K562 (cell line): ENCODE data around the gene EGFR. TPM values are rescaled to one million over a fixed set of nuclear protein-coding genes. Genes with fewer than 3 reads are reported as not detected.

Experiments
- ATAC-seq: fragments of 200-7000 bp; cut with Tn5 transposase; 3 replicates; pipeline ENCODE4 v1.9.1; 2020; ENCODE audit warnings: moderate library complexity
- BruUV-seq: library from RNA; stranded (reverse); fragments of 400-500 nt; replicated peaks from 2 replicates; lab custom pipeline; 2021; lab: Mats Ljungman, UMichigan
- CTCF ChIA-PET: fragments of 300-600 bp; formaldehyde crosslinking; extraction: SDS; loops from one replicate; lab custom pipeline; 2021; ENCODE audit warnings: low intra/inter-chr PET ratio; lab: Yijun Ruan, JAX
- POLR2A ChIA-PET: fragments of 300-600, 350-650 bp; sonication (Branson Sonifier 250); formaldehyde crosslinking; extraction: SDS; loops from one replicate; lab custom pipeline; 2021; ENCODE audit warnings: antibody characterized with exemption, inconsistent platforms; lab: Yijun Ruan, JAX
- DNase-seq, 4 experiments: peaks; one replicate each; pipeline versions ENCODE4 v3.0.0 to v3.0.0-alpha.2; 2011 to 2018; ENCODE audit warnings: low spot score in 3 of 4, mixed read lengths in 3 of 4; ENCODE audit errors: extremely low read depth in 1 of 4
- FAIRE-seq: peaks from 2 replicates; lab custom pipeline; 2011; peaks lifted over from hg19 to GRCh38; lab: Jason Lieb, UNC
- H2AFZ ChIP-seq: 2 replicates; pipeline ENCODE4 v1.6.0; 2011; ENCODE audit warnings: low read depth, low read length, control low read depth, inconsistent platforms
- H3K27ac ChIP-seq: fragments of 200-600 bp; 3 replicates; pipeline ENCODE4 v1.8.0; 2011; ENCODE audit warnings: low read depth, mild to moderate bottlenecking, control low read depth, inconsistent platforms, low read length, moderate library complexity, mixed read lengths; ENCODE audit errors: extremely low read depth
- H3K27me3 ChIP-seq, 2 experiments: fragments of 300-600 bp in 1 of 2; 2 replicates in 1 of 2; 3 replicates in 1 of 2; pipeline versions ENCODE4 v1.6.0 to v1.8.0; 2011; ENCODE audit warnings: inconsistent platforms in 2 of 2, low read length in 2 of 2, mild to moderate bottlenecking in 1 of 2, mixed read lengths in 1 of 2, moderate library complexity in 1 of 2; ENCODE audit not compliant: control insufficient read depth in 2 of 2, insufficient read depth in 2 of 2
- H3K36me3 ChIP-seq: fragments of 300-600 bp; 3 replicates; pipeline ENCODE4 v1.8.0; 2011; ENCODE audit warnings: mild to moderate bottlenecking, low read length, inconsistent platforms; ENCODE audit not compliant: control insufficient read depth, insufficient read depth
- H3K4me1 ChIP-seq, 2 experiments: fragments of 200-600 bp in 1 of 2; replicated peaks in 1 of 2; 2 replicates in 1 of 2; 3 replicates in 1 of 2; pipeline versions ENCODE4 v1.5.1 to v1.8.0; 2011; ENCODE audit warnings: inconsistent platforms in 2 of 2, low read length in 2 of 2, mild to moderate bottlenecking in 1 of 2, mixed read lengths in 1 of 2, moderate library complexity in 1 of 2; ENCODE audit not compliant: control insufficient read depth in 2 of 2, insufficient read depth in 2 of 2
- H3K4me2 ChIP-seq: 2 replicates; pipeline ENCODE4 v1.6.1; 2011; ENCODE audit warnings: low read length, control low read depth, inconsistent platforms, mixed read lengths; ENCODE audit not compliant: insufficient read depth
- H3K4me3 ChIP-seq: fragments of 200-600 bp; sonication (generic), shearing (Covaris generic); 2 replicates; pipeline ENCODE4 v1.5.1; 2016; ENCODE audit warnings: control low read depth, inconsistent platforms
- H3K79me2 ChIP-seq: fragments of 200-600 bp; 3 replicates; pipeline ENCODE4 v1.8.0; 2011; ENCODE audit warnings: low read length, inconsistent platforms; ENCODE audit not compliant: control insufficient read depth, insufficient read depth
- H3K9ac ChIP-seq, 2 experiments: 2 replicates each; pipeline versions ENCODE4 v1.6.0 to v1.6.1; 2011; ENCODE audit warnings: low read depth in 2 of 2, low read length in 2 of 2, control low read depth in 1 of 2, inconsistent platforms in 1 of 2, mild to moderate bottlenecking in 1 of 2, mixed read lengths in 1 of 2; ENCODE audit not compliant: insufficient read depth in 1 of 2
- H3K9me1 ChIP-seq: one replicate; pipeline ENCODE4 v1.6.0; 2011; ENCODE audit warnings: inconsistent platforms, mild to moderate bottlenecking, low read length, moderate library complexity; ENCODE audit not compliant: control insufficient read depth, insufficient read depth
- H3K9me3 ChIP-seq: replicated peaks from 2 replicates; pipeline ENCODE4 v1.5.1; 2011; ENCODE audit warnings: low read depth, low read length, inconsistent platforms; ENCODE audit not compliant: control insufficient read depth, insufficient read depth
- H4K20me1 ChIP-seq: replicated peaks from 2 replicates; pipeline ENCODE4 v1.6.1; 2011; ENCODE audit warnings: low read length, inconsistent platforms, mixed read lengths; ENCODE audit not compliant: control insufficient read depth, insufficient read depth
- CBX2 ChIP-seq: fragments of 200-600 bp; sonication (generic); IDR thresholded peaks from one replicate; pipeline ENCODE4 v1.6.1; 2012; ENCODE audit warnings: mild to moderate bottlenecking, low read length, inconsistent platforms; ENCODE audit not compliant: insufficient read depth, poor library complexity, severe bottlenecking
- NBN ChIP-seq: fragments of 450-650 bp; IDR thresholded peaks from 2 replicates; pipeline ENCODE4 v1.6.1; 2016; ENCODE audit warnings: low read depth, mild to moderate bottlenecking
- PTBP1 ChIP-seq: fragments of 200-400 bp; formaldehyde crosslinking; IDR thresholded peaks from 2 replicates; pipeline ENCODE4 v1.6.1; 2017; ENCODE audit warnings: low read depth, low read length
- SAFB2 ChIP-seq: fragments of 200-400 bp; formaldehyde crosslinking; IDR thresholded peaks from 2 replicates; pipeline ENCODE4 v1.6.1; 2018; ENCODE audit warnings: borderline replicate concordance, low read length, low read depth, moderate library complexity; ENCODE audit not compliant: severe bottlenecking
- SUPT5H ChIP-seq: fragments of 450-650 bp; IDR thresholded peaks from 2 replicates; pipeline ENCODE4 v1.6.1; 2016
- TAF7 ChIP-seq: fragments of 450-650 bp; IDR thresholded peaks from 2 replicates; pipeline ENCODE4 v1.6.1; 2016; ENCODE audit warnings: missing genetic modification characterization, missing compliant biosample characterization
- ZNF316 ChIP-seq: fragments of 450-650 bp; IDR thresholded peaks from 2 replicates; pipeline ENCODE4 v1.6.1; 2016
- ZNF77 ChIP-seq: fragments of 250-450 bp; sonication (Bioruptor Pico); IDR thresholded peaks from 2 replicates; pipeline ENCODE4 v1.5.0; 2020
- WGBS: fragments of 100-300 bp; shearing (Covaris generic); methylation state at CpG from one replicate; pipeline ENCODE4 v1.1.6; 2016; ENCODE audit warnings: low coverage, mixed read lengths; ENCODE audit not compliant: insufficient coverage; ENCODE audit errors: missing lambda C conversion rate; 5-methylcytosine and 5-hydroxymethylcytosine counted together
- in situ Hi-C: fragments of 300-500 bp; cut with MboI; formaldehyde crosslinking; loops from 4 replicates; pipeline ENCODE4 v1.15.0; 2018; ENCODE audit warnings: inconsistent platforms, mixed read lengths
- intact Hi-C: fragments of 100-400 bp; cut with micrococcal nuclease; formaldehyde crosslinking; loops from 2 replicates; pipeline ENCODE4 v1.14.2; 2022
- polyA plus RNA-seq, 8 experiments: library from polyadenylated mRNA; depleted of rRNA in 4 of 8; stranded (reverse) in 5 of 8; unstranded in 3 of 8; fragments of >200 nt; fragmentation: Nextera tagmentation in 2 of 8; fragmentation: Illumina TruSeq in 1 of 8; extraction: Ambion mirVana in 2 of 8; extraction: Trizol in 1 of 8; gene quantifications; 2 replicates each; pipeline versions ENCODE4 v1.2.1 to v1.2.3, GENCODE V29; 2011 to 2014; ENCODE audit warnings: inconsistent platforms in 1 of 8, missing spikeins in 1 of 8
- total RNA-seq, 7 experiments: library from RNA; depleted of rRNA in 6 of 7; stranded (reverse); fragments of >200 nt in 6 of 7; fragmentation: Illumina TruSeq in 2 of 7; extraction: Trizol in 2 of 7; gene quantifications; 2 replicates each; pipeline versions ENCODE4 v1.2.1 to v1.2.3, GENCODE V29; 2011 to 2021; ENCODE audit warnings: low replicate concordance in 1 of 7
- TF ChIP-seq, protein P1 (sequence below): fragments of 450-650 bp; IDR thresholded peaks from 2 replicates; pipeline ENCODE4 v1.6.1; 2016; ENCODE audit warnings: borderline replicate concordance
- TF ChIP-seq, protein P2 (sequence below): fragments of 250-450 bp; sonication (Bioruptor Pico); IDR thresholded peaks from 2 replicates; pipeline ENCODE4 v1.5.1; 2021; ENCODE audit warnings: mild to moderate bottlenecking
- TF ChIP-seq, protein P3 (sequence below): fragments of 250-450 bp; sonication (Bioruptor Pico); IDR thresholded peaks from 2 replicates; pipeline ENCODE4 v1.5.0; 2021; ENCODE audit warnings: mild to moderate bottlenecking, borderline replicate concordance
- TF ChIP-seq, protein P4 (sequence below): IDR thresholded peaks from 3 replicates; pipeline ENCODE4 v1.6.1; 2011; ENCODE audit warnings: borderline replicate concordance, mild to moderate bottlenecking, moderate library complexity; ENCODE audit not compliant: insufficient read length; ENCODE audit errors: extremely low read depth

The EGFR gene
- total and polyA plus RNA-seq, 9 of the 15 experiments (the other 6 are each of a cell fraction or from before 2014, with no cell fraction given): 0.13 TPM; not detected in 8

DNA sequence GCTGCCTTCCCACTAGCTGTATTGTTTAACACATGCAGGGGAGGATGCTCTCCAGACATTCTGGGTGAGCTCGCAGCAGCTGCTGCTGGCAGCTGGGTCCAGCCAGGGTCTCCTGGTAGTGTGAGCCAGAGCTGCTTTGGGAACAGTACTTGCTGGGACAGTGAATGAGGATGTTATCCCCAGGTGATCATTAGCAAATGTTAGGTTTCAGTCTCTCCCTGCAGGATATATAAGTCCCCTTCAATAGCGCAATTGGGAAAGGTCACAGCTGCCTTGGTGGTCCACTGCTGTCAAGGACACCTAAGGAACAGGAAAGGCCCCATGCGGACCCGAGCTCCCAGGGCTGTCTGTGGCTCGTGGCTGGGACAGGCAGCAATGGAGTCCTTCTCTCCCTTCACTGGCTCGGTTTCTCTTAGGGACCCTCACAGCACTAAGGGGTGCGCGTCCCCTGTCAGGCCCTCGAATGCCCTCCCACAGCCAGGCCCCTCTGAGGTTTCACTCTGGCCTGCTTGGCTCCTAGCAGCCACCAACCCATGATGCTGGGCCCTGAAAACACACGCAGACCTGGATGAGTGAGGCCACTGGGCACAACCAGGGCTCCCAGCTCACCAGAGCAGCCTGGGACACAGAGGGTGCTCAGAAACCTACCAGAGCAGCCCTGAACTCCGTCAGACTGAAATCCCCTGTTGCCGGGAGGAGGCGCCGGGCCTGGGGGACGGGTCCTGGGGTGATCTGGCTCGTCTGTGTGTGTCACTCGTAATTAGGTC lies 173.3 kb downstream of the EGFR start:
- Histone ChIP-seq H3K36me3 (no peaks in the 10 kb centered on the region), H3K9ac (no peak overlapping the region; a peak in 1 of 4 replicates), H3K79me2 (no peaks in the 10 kb centered on the region), H3K4me3 (no peak overlapping the region), H3K27ac (no peak overlapping the region), H3K9me1 (no peaks in the 10 kb centered on the region), H3K4me1 (peaks cover 0 to 5% of the 10 kb centered on the region in 2 experiments; a peak in 3 of 5 replicates), H3K9me3 (no peaks in the 10 kb centered on the region), H3K27me3 (peaks cover 11 to 35% of the 10 kb centered on the region in 2 experiments; a peak in 4 of 5 replicates), H4K20me1 (no peaks in the 10 kb centered on the region), H2AFZ (no peak overlapping the region), H3K4me2 (no peak overlapping the region)
- DNase-seq (no peak), ATAC-seq (no peak), FAIRE-seq (no peak)
- TF ChIP-seq NBN (no peak), SUPT5H (no peak), ZNF77 (CRISPR knock-in tag) (no peak), SAFB2 (no peak), PTBP1 (no peak), TAF7 (tag) (no peak), ZNF316 (no peak), CBX2 (no peak)
- TF ChIP-seq, protein P1, sequence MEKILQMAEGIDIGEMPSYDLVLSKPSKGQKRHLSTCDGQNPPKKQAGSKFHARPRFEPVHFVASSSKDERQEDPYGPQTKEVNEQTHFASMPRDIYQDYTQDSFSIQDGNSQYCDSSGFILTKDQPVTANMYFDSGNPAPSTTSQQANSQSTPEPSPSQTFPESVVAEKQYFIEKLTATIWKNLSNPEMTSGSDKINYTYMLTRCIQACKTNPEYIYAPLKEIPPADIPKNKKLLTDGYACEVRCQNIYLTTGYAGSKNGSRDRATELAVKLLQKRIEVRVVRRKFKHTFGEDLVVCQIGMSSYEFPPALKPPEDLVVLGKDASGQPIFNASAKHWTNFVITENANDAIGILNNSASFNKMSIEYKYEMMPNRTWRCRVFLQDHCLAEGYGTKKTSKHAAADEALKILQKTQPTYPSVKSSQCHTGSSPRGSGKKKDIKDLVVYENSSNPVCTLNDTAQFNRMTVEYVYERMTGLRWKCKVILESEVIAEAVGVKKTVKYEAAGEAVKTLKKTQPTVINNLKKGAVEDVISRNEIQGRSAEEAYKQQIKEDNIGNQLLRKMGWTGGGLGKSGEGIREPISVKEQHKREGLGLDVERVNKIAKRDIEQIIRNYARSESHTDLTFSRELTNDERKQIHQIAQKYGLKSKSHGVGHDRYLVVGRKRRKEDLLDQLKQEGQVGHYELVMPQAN: no peak
- TF ChIP-seq, protein P2, sequence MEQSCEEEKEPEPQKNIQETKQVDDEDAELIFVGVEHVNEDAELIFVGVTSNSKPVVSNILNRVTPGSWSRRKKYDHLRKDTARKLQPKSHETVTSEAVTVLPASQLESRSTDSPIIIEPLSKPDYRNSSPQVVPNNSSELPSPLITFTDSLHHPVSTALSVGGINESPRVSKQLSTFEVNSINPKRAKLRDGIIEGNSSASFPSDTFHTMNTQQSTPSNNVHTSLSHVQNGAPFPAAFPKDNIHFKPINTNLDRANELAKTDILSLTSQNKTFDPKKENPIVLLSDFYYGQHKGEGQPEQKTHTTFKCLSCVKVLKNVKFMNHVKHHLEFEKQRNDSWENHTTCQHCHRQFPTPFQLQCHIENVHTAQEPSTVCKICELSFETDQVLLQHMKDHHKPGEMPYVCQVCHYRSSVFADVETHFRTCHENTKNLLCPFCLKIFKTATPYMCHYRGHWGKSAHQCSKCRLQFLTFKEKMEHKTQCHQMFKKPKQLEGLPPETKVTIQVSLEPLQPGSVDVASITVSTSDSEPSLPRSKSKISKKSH (CRISPR knock-in tag): no peak
- TF ChIP-seq, protein P3, sequence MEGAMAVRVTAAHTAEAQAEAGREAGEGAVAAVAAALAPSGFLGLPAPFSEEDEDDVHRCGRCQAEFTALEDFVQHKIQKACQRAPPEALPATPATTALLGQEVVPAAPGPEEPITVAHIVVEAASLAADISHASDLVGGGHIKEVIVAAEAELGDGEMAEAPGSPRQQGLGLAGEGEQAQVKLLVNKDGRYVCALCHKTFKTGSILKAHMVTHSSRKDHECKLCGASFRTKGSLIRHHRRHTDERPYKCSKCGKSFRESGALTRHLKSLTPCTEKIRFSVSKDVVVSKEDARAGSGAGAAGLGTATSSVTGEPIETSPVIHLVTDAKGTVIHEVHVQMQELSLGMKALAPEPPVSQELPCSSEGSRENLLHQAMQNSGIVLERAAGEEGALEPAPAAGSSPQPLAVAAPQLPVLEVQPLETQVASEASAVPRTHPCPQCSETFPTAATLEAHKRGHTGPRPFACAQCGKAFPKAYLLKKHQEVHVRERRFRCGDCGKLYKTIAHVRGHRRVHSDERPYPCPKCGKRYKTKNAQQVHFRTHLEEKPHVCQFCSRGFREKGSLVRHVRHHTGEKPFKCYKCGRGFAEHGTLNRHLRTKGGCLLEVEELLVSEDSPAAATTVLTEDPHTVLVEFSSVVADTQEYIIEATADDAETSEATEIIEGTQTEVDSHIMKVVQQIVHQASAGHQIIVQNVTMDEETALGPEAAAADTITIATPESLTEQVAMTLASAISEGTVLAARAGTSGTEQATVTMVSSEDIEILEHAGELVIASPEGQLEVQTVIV (CRISPR knock-in tag): no peak
- TF ChIP-seq, protein P4, sequence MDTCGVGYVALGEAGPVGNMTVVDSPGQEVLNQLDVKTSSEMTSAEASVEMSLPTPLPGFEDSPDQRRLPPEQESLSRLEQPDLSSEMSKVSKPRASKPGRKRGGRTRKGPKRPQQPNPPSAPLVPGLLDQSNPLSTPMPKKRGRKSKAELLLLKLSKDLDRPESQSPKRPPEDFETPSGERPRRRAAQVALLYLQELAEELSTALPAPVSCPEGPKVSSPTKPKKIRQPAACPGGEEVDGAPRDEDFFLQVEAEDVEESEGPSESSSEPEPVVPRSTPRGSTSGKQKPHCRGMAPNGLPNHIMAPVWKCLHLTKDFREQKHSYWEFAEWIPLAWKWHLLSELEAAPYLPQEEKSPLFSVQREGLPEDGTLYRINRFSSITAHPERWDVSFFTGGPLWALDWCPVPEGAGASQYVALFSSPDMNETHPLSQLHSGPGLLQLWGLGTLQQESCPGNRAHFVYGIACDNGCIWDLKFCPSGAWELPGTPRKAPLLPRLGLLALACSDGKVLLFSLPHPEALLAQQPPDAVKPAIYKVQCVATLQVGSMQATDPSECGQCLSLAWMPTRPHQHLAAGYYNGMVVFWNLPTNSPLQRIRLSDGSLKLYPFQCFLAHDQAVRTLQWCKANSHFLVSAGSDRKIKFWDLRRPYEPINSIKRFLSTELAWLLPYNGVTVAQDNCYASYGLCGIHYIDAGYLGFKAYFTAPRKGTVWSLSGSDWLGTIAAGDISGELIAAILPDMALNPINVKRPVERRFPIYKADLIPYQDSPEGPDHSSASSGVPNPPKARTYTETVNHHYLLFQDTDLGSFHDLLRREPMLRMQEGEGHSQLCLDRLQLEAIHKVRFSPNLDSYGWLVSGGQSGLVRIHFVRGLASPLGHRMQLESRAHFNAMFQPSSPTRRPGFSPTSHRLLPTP: no peak
- BruUV-seq: no TSS peak
- ChIA-PET POLR2A (interaction anchor here (0.6 kb wide), 2 partner anchors 372 to 473 kb away, joined by 3 read pairs; no protein-coding TSS in a partner anchor), CTCF (no interaction called here)
- intact Hi-C loops (no loop called here), in situ Hi-C loops (no loop called here)
- WGBS: 3% methylated on average over 16 of the region's 17 CpGs
